ENCODE results near the gene KLHDC7B.

Gene KLHDC7B

DNA sequence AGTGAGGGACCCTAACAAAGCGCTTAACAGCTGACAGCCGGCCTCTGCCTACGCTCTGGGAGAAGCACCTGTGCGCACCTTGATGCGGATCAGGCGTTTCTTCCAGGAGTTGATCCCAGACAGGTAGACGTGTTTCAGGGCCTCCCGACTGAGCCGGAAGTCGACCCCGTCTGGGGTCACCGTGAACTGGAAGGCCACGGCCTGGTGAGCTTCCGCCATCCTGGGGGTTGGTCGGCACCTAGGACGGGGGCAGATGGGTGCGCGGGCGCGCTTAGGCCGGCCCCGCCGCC, 31.9 kb downstream of the KLHDC7B start:
- no peak for DNase-seq (ENCODE audit: low read depth in 1 of 2, low spot score in 1 of 2)
- no peaks in the 10 kb centered on the region for H3K27me3 ChIP-seq (ENCODE audit: insufficient read depth, poor library complexity, severe bottlenecking)
- H3K4me3 ChIP-seq (replicated peaks; ENCODE audit: insufficient read depth, low read length), result no peak overlapping the region
- no peak overlapping the region for H3K27ac ChIP-seq (replicated peaks)
- TF ChIP-seq, protein P1, sequence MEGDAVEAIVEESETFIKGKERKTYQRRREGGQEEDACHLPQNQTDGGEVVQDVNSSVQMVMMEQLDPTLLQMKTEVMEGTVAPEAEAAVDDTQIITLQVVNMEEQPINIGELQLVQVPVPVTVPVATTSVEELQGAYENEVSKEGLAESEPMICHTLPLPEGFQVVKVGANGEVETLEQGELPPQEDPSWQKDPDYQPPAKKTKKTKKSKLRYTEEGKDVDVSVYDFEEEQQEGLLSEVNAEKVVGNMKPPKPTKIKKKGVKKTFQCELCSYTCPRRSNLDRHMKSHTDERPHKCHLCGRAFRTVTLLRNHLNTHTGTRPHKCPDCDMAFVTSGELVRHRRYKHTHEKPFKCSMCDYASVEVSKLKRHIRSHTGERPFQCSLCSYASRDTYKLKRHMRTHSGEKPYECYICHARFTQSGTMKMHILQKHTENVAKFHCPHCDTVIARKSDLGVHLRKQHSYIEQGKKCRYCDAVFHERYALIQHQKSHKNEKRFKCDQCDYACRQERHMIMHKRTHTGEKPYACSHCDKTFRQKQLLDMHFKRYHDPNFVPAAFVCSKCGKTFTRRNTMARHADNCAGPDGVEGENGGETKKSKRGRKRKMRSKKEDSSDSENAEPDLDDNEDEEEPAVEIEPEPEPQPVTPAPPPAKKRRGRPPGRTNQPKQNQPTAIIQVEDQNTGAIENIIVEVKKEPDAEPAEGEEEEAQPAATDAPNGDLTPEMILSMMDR (IDR thresholded peaks at IDR 0.05; ENCODE audit: insufficient read depth, low read length), result no peak
- TF ChIP-seq, protein P2, sequence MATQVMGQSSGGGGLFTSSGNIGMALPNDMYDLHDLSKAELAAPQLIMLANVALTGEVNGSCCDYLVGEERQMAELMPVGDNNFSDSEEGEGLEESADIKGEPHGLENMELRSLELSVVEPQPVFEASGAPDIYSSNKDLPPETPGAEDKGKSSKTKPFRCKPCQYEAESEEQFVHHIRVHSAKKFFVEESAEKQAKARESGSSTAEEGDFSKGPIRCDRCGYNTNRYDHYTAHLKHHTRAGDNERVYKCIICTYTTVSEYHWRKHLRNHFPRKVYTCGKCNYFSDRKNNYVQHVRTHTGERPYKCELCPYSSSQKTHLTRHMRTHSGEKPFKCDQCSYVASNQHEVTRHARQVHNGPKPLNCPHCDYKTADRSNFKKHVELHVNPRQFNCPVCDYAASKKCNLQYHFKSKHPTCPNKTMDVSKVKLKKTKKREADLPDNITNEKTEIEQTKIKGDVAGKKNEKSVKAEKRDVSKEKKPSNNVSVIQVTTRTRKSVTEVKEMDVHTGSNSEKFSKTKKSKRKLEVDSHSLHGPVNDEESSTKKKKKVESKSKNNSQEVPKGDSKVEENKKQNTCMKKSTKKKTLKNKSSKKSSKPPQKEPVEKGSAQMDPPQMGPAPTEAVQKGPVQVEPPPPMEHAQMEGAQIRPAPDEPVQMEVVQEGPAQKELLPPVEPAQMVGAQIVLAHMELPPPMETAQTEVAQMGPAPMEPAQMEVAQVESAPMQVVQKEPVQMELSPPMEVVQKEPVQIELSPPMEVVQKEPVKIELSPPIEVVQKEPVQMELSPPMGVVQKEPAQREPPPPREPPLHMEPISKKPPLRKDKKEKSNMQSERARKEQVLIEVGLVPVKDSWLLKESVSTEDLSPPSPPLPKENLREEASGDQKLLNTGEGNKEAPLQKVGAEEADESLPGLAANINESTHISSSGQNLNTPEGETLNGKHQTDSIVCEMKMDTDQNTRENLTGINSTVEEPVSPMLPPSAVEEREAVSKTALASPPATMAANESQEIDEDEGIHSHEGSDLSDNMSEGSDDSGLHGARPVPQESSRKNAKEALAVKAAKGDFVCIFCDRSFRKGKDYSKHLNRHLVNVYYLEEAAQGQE (IDR thresholded peaks at IDR 0.05; ENCODE audit: insufficient replicate concordance, low read depth), result no peak
- TF ChIP-seq GABPA (IDR thresholded peaks at IDR 0.05; ENCODE audit: low read depth) (no peak), SPI1 (IDR thresholded peaks at IDR 0.05; ENCODE audit: borderline replicate concordance, low read depth) (no peak), POLR2AphosphoS5 (IDR thresholded peaks at IDR 0.05; ENCODE audit: low read depth) (no peak)

DNA sequence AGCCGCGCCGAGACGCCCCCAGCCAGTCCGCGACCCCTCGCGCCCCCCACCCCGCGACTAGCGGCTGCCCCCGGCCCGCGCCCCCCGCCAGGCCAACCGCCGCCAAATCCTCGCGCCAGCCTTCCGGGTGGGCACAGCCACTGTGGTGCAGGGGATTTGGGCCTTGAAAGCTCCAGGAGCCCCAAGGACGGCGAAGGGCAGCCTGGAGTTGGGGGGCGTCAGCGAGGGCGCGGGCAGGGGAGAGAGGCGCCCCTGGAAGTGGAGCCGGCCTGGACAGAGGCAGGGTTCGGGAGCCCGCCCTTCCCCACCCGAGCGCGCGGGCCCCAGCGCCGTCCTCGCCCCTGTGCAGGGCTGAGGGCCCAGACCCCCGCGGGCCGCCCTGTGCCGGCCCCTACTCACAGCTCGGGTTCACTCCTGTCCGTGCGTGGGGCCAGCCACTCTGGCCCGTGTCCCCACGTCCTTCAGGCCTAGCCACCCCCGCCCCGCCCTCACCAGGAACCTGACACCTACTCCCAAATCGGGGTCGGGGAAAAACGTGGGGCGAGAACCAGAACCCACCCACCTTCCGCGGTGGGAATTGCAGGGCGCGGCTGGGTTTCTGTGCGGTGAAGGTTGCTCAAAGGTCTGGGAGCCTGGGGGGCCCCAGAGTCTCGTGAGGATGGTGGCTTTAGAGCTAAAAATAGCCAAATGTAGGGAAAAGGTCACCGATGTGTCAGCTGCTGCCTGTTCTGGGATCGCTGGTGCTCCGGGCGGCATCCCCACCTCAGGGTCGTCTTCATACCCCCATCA, 32.5 kb downstream of the KLHDC7B start, which contains the start of gene CPT1B:
CPT1B (minus strand) TSS at position 441 of the 789 bp plus-strand sequence. CDS start 512 bp downstream, outside the sequence.
- TF ChIP-seq SPI1 (IDR thresholded peaks at IDR 0.05; ENCODE audit: borderline replicate concordance, low read depth) (no peak), POLR2AphosphoS5 (IDR thresholded peaks at IDR 0.05; ENCODE audit: low read depth) (peak; percentile 24; the same call in 1 of the 2 replicates)
- Histone ChIP-seq H3K27me3 (ENCODE audit: insufficient read depth, poor library complexity, severe bottlenecking) (no peaks in the 10 kb centered on the region), H3K4me3 (replicated peaks; ENCODE audit: insufficient read depth, low read length) (no peak within 1 kb of the TSS), H3K27ac (replicated peaks) (no peak within 1 kb of the TSS)
- no peak for DNase-seq (ENCODE audit: low read depth in 1 of 2, low spot score in 1 of 2)

DNA sequence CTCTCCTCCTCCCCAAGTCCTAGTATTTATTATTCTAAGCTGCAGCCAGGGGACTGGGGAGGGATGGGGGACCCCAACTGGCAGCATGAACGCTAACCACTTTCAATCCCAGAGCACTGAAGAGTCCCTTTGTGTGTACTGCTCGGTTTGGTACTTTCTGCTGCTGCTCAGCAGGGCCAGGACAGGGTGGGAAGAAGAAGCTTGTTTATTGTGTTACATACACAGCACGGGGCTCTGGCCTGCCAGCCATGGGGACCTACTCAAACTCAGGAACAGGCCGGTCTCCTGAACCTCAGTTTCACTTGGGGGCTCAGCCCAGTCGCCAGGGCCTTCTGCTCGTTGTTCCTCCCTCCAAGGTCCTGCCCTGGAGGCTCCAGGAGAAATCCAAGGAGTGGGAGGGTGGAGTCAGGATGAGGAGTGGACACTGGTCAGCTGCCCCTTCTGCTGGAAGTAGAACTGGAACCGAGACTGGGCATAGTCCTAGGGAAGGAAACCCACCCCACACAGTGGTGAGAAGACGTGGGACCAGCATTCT, 33.1 kb downstream of the KLHDC7B start:
- H3K4me3 ChIP-seq (replicated peaks; ENCODE audit: insufficient read depth, low read length), result no peak overlapping the region
- no peak for TF ChIP-seq GABPA (IDR thresholded peaks at IDR 0.05; ENCODE audit: low read depth)
- no peaks in the 10 kb centered on the region for H3K27me3 ChIP-seq (ENCODE audit: insufficient read depth, poor library complexity, severe bottlenecking)
- no peak for DNase-seq (ENCODE audit: low read depth in 1 of 2, low spot score in 1 of 2)
- no peak overlapping the region for H3K27ac ChIP-seq (replicated peaks)

DNA sequence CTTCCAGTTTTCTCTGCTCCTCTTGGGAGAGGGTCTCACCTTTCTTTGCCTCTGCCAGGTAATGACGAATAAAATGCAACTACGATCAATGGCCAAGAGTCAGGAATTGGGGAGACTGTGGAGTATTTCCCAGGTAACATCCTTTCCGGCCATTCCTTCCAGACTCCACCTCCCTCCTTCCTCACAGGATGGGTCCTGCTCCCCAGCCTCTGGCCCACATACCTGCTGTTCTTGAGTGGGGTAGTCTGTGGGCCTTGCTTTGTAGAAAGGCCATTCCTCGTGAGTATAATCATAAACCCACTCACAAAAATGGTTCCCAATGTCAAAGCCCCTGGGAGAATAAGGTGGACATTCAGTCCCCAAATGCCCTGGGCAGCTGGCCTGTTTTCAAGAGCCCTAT, 34.1 kb downstream of the KLHDC7B start:
- Histone ChIP-seq H3K4me3 (replicated peaks; ENCODE audit: insufficient read depth, low read length) (no peak overlapping the region), H3K27me3 (ENCODE audit: insufficient read depth, poor library complexity, severe bottlenecking) (no peaks in the 10 kb centered on the region), H3K27ac (replicated peaks) (no peak overlapping the region)
- TF ChIP-seq, protein P1 (IDR thresholded peaks at IDR 0.05; ENCODE audit: insufficient read depth, low read length), result no peak
- TF ChIP-seq SPI1 (IDR thresholded peaks at IDR 0.05; ENCODE audit: borderline replicate concordance, low read depth) (no peak), POLR2AphosphoS5 (IDR thresholded peaks at IDR 0.05; ENCODE audit: low read depth) (no peak), GABPA (IDR thresholded peaks at IDR 0.05; ENCODE audit: low read depth) (no peak)
- TF ChIP-seq, protein P2 (IDR thresholded peaks at IDR 0.05; ENCODE audit: insufficient replicate concordance, low read depth), result no peak
- DNase-seq (ENCODE audit: low read depth in 1 of 2, low spot score in 1 of 2), result no peak

All from HL-60 (cell line).